ENCODE results near the gene SARS1.

DNA sequence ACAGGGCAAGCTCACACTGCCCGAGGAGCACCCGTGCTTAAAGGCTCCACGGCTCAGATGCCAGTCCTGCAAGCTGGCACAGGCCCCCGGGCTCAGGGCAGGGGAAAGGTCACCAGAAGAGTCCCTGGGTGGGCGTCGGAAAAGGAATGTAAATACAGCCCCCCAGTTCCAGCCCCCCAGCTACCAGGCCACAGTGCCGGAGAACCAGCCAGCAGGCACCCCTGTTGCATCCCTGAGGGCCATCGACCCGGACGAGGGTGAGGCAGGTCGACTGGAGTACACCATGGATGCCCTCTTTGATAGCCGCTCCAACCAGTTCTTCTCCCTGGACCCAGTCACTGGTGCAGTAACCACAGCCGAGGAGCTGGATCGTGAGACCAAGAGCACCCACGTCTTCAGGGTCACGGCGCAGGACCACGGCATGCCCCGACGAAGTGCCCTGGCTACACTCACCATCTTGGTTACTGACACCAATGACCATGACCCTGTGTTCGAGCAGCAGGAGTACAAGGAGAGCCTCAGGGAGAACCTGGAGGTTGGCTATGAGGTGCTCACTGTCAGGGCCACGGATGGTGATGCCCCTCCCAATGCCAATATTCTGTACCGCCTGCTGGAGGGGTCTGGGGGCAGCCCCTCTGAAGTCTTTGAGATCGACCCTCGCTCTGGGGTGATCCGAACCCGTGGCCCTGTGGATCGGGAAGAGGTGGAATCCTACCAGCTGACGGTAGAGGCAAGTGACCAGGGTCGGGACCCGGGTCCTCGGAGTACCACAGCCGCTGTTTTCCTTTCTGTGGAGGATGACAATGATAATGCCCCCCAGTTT is 36.9 kb downstream of the SARS1 start:
- TF ChIP-seq, protein P1, sequence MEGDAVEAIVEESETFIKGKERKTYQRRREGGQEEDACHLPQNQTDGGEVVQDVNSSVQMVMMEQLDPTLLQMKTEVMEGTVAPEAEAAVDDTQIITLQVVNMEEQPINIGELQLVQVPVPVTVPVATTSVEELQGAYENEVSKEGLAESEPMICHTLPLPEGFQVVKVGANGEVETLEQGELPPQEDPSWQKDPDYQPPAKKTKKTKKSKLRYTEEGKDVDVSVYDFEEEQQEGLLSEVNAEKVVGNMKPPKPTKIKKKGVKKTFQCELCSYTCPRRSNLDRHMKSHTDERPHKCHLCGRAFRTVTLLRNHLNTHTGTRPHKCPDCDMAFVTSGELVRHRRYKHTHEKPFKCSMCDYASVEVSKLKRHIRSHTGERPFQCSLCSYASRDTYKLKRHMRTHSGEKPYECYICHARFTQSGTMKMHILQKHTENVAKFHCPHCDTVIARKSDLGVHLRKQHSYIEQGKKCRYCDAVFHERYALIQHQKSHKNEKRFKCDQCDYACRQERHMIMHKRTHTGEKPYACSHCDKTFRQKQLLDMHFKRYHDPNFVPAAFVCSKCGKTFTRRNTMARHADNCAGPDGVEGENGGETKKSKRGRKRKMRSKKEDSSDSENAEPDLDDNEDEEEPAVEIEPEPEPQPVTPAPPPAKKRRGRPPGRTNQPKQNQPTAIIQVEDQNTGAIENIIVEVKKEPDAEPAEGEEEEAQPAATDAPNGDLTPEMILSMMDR (IDR thresholded peaks at IDR 0.05; ENCODE audit: low read depth, low read length, missing input control) = no peak
- no peak for TF ChIP-seq EGR1 (IDR thresholded peaks at IDR 0.05; ENCODE audit: low read depth in 2 of 2)
- TF ChIP-seq RXRA (IDR thresholded peaks at IDR 0.05) = no peak
- no peak for TF ChIP-seq YY1 (IDR thresholded peaks at IDR 0.05)
- no peak for TF ChIP-seq SP1 (IDR thresholded peaks at IDR 0.05)
- TF ChIP-seq, protein P2, sequence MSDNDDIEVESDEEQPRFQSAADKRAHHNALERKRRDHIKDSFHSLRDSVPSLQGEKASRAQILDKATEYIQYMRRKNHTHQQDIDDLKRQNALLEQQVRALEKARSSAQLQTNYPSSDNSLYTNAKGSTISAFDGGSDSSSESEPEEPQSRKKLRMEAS (IDR thresholded peaks at IDR 0.05) = no peak
- no peak for TF ChIP-seq TAF1 (conservative IDR thresholded peaks at IDR 0.05)
- TF ChIP-seq JUND (IDR thresholded peaks at IDR 0.05) = no peak
- TF ChIP-seq FOXA1 (IDR thresholded peaks at IDR 0.05) = no peak
- no peak for TF ChIP-seq RAD21 (IDR thresholded peaks at IDR 0.05)
- TF ChIP-seq, protein P3, sequence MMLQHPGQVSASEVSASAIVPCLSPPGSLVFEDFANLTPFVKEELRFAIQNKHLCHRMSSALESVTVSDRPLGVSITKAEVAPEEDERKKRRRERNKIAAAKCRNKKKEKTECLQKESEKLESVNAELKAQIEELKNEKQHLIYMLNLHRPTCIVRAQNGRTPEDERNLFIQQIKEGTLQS (IDR thresholded peaks at IDR 0.05) = no peak
- TF ChIP-seq, protein P4, sequence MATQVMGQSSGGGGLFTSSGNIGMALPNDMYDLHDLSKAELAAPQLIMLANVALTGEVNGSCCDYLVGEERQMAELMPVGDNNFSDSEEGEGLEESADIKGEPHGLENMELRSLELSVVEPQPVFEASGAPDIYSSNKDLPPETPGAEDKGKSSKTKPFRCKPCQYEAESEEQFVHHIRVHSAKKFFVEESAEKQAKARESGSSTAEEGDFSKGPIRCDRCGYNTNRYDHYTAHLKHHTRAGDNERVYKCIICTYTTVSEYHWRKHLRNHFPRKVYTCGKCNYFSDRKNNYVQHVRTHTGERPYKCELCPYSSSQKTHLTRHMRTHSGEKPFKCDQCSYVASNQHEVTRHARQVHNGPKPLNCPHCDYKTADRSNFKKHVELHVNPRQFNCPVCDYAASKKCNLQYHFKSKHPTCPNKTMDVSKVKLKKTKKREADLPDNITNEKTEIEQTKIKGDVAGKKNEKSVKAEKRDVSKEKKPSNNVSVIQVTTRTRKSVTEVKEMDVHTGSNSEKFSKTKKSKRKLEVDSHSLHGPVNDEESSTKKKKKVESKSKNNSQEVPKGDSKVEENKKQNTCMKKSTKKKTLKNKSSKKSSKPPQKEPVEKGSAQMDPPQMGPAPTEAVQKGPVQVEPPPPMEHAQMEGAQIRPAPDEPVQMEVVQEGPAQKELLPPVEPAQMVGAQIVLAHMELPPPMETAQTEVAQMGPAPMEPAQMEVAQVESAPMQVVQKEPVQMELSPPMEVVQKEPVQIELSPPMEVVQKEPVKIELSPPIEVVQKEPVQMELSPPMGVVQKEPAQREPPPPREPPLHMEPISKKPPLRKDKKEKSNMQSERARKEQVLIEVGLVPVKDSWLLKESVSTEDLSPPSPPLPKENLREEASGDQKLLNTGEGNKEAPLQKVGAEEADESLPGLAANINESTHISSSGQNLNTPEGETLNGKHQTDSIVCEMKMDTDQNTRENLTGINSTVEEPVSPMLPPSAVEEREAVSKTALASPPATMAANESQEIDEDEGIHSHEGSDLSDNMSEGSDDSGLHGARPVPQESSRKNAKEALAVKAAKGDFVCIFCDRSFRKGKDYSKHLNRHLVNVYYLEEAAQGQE (IDR thresholded peaks at IDR 0.05) = no peak
